HEK293 (cell line): ENCODE data around the gene CBX8.

ENCODE experiments used
- MYNN ChIP-seq: fragments of 450-650 bp; formaldehyde crosslinking; IDR thresholded peaks from 2 replicates; pipeline ENCODE4 v1.5.1; 2016; ENCODE audit warnings: missing biosample characterization, missing genetic modification characterization, borderline replicate concordance
- ZNF24 ChIP-seq: fragments of 450-650 bp; formaldehyde crosslinking; IDR thresholded peaks from 2 replicates; pipeline ENCODE4 v1.5.1; 2016; ENCODE audit warnings: missing biosample characterization, missing genetic modification characterization
- ZNF670 ChIP-seq: fragments of 450-650 bp; formaldehyde crosslinking; IDR thresholded peaks from 2 replicates; pipeline ENCODE4 v1.5.1; 2016; ENCODE audit warnings: missing biosample characterization, missing genetic modification characterization, low read depth
- TF ChIP-seq, protein P1 (sequence below): fragments of 450-650 bp; formaldehyde crosslinking; IDR thresholded peaks from 2 replicates; pipeline ENCODE4 v1.5.1; 2016; ENCODE audit warnings: missing biosample characterization, missing genetic modification characterization
- TF ChIP-seq, protein P2 (sequence below): fragments of 450-650 bp; formaldehyde crosslinking; IDR thresholded peaks from 2 replicates; pipeline ENCODE4 v1.5.1; 2016; ENCODE audit warnings: missing biosample characterization, missing genetic modification characterization

DNA sequence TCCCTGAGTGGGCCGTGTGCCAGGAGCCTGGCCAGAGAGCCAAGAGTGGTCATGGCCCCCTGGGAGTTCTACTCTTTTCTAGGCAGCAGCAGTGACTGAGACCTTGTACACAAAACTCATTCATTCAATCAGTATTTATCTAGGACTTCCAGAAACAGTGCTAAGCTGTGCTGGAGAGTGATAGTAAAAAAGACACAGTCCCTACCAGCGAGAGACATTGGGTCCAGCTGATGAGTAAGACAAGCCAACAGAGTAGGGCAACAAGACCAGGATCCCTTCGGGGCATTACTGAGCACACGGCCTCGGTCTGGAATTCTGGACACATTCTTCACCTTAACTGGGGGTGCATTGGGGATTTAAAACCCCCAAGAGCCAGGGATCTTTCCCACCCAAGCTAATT lies 22.2 kb upstream of the CBX8 start:
- TF ChIP-seq MYNN (tag by site-specific recombination) (no peak), ZNF670 (tag by site-specific recombination) (no peak), ZNF24 (tag by site-specific recombination) (no peak)
- TF ChIP-seq, protein P1, sequence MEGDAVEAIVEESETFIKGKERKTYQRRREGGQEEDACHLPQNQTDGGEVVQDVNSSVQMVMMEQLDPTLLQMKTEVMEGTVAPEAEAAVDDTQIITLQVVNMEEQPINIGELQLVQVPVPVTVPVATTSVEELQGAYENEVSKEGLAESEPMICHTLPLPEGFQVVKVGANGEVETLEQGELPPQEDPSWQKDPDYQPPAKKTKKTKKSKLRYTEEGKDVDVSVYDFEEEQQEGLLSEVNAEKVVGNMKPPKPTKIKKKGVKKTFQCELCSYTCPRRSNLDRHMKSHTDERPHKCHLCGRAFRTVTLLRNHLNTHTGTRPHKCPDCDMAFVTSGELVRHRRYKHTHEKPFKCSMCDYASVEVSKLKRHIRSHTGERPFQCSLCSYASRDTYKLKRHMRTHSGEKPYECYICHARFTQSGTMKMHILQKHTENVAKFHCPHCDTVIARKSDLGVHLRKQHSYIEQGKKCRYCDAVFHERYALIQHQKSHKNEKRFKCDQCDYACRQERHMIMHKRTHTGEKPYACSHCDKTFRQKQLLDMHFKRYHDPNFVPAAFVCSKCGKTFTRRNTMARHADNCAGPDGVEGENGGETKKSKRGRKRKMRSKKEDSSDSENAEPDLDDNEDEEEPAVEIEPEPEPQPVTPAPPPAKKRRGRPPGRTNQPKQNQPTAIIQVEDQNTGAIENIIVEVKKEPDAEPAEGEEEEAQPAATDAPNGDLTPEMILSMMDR (tag by site-specific recombination), result no peak
- TF ChIP-seq, protein P2, sequence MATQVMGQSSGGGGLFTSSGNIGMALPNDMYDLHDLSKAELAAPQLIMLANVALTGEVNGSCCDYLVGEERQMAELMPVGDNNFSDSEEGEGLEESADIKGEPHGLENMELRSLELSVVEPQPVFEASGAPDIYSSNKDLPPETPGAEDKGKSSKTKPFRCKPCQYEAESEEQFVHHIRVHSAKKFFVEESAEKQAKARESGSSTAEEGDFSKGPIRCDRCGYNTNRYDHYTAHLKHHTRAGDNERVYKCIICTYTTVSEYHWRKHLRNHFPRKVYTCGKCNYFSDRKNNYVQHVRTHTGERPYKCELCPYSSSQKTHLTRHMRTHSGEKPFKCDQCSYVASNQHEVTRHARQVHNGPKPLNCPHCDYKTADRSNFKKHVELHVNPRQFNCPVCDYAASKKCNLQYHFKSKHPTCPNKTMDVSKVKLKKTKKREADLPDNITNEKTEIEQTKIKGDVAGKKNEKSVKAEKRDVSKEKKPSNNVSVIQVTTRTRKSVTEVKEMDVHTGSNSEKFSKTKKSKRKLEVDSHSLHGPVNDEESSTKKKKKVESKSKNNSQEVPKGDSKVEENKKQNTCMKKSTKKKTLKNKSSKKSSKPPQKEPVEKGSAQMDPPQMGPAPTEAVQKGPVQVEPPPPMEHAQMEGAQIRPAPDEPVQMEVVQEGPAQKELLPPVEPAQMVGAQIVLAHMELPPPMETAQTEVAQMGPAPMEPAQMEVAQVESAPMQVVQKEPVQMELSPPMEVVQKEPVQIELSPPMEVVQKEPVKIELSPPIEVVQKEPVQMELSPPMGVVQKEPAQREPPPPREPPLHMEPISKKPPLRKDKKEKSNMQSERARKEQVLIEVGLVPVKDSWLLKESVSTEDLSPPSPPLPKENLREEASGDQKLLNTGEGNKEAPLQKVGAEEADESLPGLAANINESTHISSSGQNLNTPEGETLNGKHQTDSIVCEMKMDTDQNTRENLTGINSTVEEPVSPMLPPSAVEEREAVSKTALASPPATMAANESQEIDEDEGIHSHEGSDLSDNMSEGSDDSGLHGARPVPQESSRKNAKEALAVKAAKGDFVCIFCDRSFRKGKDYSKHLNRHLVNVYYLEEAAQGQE (tag by site-specific recombination), result no peak
